Thyroid gland (tissue), 4 donors: Measurements from ENCODE around the gene HEXIM1. TPM values are rescaled to one million over a fixed set of nuclear protein-coding genes. Genes with fewer than 3 reads are reported as not detected.

ENCODE experiments used
- DNase-seq, 2 donors: peaks; one replicate each; pipeline ENCODE4 v3.0.0-alpha.2; 2019
- H3K27ac ChIP-seq, 3 donors: fragments of 200-600 bp; sonication (generic); 1 replicate in 2 of 3; 2 replicates in 1 of 3; pipeline ENCODE4 v1.5.1; 2016 to 2019; ENCODE audit warnings: mild to moderate bottlenecking in 1 of 3, moderate library complexity in 1 of 3
- H3K27me3 ChIP-seq: fragments of 200-600 bp; sonication (generic); one replicate; pipeline ENCODE4 v1.5.1; 2019
- H3K36me3 ChIP-seq, 2 donors: fragments of 200-600 bp; sonication (generic); one replicate each; pipeline ENCODE4 v1.5.1; 2016 to 2019
- H3K4me1 ChIP-seq, 2 donors: fragments of 200-600 bp; sonication (generic); one replicate each; pipeline ENCODE4 v1.5.1; 2017 to 2019
- H3K4me3 ChIP-seq, 3 donors: fragments of 200-600 bp; sonication (generic); replicated peaks in 1 of 3; 1 replicate in 2 of 3; 2 replicates in 1 of 3; pipeline ENCODE4 v1.5.1; 2016; ENCODE audit warnings: mild to moderate bottlenecking in 1 of 3
- H3K9me3 ChIP-seq: fragments of 200-600 bp; sonication (generic); one replicate; pipeline ENCODE4 v1.5.1; 2017
- POLR2A ChIP-seq, 2 donors: fragments of 450-650 bp; IDR thresholded peaks; one replicate each; pipeline ENCODE4 v1.6.1; 2017; ENCODE audit warnings: antibody characterized with exemption in 2 of 2, mild to moderate bottlenecking in 2 of 2, moderate library complexity in 1 of 2
- WGBS, 2 donors: methylation state at CpG; one replicate each; pipeline ENCODE4 v1.1.5; 2017; 5-methylcytosine and 5-hydroxymethylcytosine counted together
- intact Hi-C: fragments of 100-400 bp; cut with DNase I; formaldehyde crosslinking; loops from one replicate; pipeline ENCODE4 v1.15.1; 2023
- total RNA-seq, 4 donors: library from RNA; depleted of rRNA; stranded (reverse); fragments of >200 nt; gene quantifications; one replicate each; pipeline ENCODE4 v1.2.3, GENCODE V29; 2016
- TF ChIP-seq, protein P1 (sequence below), 6 experiments: fragments of 200-600 bp in 3 of 6; fragments of 450-650 bp in 3 of 6; sonication (generic) in 3 of 6; IDR thresholded peaks; one replicate each; pipeline ENCODE4 v1.5.1; 2016 to 2019; ENCODE audit warnings: antibody characterized with exemption in 6 of 6, mild to moderate bottlenecking in 2 of 6, inconsistent platforms in 1 of 6, moderate library complexity in 1 of 6

Gene HEXIM1
- total RNA-seq, 4 donors from 2014 or later = 15.6 to 33.5 (median 18.4) TPM

DNA sequence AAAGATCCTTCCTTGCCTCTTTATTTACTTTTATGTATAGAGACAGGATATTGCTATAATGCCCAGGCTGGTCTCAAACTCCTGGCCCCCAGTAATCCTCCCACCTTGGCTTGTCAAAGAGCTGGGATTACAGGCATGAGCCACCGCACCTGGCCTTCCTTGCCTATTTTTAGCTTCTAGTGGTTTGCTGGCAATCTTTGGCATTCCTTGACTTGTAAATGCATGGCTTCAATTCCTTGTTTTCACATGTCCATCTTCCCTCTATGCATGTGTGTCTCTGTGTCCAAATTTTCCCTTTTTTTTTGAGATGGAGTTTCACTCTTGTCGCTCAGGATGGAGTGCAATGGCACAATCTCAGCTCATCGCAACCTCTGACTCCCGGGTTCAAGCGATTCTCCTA lies 35.9 kb downstream of the HEXIM1 start:
- 88 to 95% methylated on average over 5 of the region's 5 CpGs for WGBS, 2 donors
- H3K4me1 ChIP-seq = no peaks in the 10 kb centered on the region
- intact Hi-C loops = no loop called here

DNA sequence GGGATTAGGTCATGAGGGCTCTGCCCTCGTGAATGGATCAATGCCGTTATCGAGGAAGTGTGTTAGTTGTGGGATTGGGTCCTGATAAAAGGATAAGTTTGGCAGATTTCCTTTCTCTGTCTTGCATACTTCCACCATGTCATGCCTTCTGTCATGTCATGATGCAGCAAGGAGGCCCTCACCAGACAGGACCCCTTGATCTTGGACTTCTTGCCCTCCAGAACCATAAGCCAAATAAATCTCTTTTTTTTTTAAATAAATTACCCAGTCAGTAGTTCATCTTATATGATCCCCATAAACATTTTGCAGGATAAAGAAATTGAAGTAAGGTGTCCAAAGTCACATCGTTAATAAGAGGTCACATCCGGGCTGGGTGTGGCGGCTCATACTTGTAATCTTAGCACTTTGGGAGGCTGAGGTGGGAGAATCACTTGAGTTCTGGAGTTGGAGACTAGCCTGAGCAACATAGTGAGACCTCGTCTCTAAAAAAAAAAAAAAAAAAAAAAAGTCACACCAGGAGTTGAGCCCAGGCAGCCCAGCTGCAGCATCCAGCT lies 38.6 kb downstream of the HEXIM1 start:
- 84 to 85% methylated on average over 7 of the region's 7 CpGs for WGBS, 2 donors
- intact Hi-C loops = no loop called here
- Histone ChIP-seq H3K27me3 (no peaks in the 10 kb centered on the region), H3K4me1 (peaks cover 11 to 15% of the 10 kb centered on the region in 2 donors), H3K27ac (no peak overlapping the region), H3K9me3 (no peaks in the 10 kb centered on the region), H3K4me3 (no peak overlapping the region), H3K36me3 (no peaks in the 10 kb centered on the region)
- DNase-seq = no peak
- no peak for TF ChIP-seq POLR2A (IDR thresholded peaks at IDR 0.05)
- TF ChIP-seq, protein P1, sequence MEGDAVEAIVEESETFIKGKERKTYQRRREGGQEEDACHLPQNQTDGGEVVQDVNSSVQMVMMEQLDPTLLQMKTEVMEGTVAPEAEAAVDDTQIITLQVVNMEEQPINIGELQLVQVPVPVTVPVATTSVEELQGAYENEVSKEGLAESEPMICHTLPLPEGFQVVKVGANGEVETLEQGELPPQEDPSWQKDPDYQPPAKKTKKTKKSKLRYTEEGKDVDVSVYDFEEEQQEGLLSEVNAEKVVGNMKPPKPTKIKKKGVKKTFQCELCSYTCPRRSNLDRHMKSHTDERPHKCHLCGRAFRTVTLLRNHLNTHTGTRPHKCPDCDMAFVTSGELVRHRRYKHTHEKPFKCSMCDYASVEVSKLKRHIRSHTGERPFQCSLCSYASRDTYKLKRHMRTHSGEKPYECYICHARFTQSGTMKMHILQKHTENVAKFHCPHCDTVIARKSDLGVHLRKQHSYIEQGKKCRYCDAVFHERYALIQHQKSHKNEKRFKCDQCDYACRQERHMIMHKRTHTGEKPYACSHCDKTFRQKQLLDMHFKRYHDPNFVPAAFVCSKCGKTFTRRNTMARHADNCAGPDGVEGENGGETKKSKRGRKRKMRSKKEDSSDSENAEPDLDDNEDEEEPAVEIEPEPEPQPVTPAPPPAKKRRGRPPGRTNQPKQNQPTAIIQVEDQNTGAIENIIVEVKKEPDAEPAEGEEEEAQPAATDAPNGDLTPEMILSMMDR (IDR thresholded peaks at IDR 0.05) = no peak

More for the DNA sequence above, 35.9 kb downstream of the HEXIM1 start:
- Histone ChIP-seq H3K36me3 (no peaks in the 10 kb centered on the region), H3K27me3 (no peaks in the 10 kb centered on the region), H3K9me3 (no peaks in the 10 kb centered on the region), H3K4me3 (no peak overlapping the region), H3K27ac (no peak overlapping the region)
- DNase-seq = no peak
- TF ChIP-seq POLR2A (IDR thresholded peaks at IDR 0.05) = no peak
- TF ChIP-seq, protein P1 (IDR thresholded peaks at IDR 0.05) = no peak

DNA sequence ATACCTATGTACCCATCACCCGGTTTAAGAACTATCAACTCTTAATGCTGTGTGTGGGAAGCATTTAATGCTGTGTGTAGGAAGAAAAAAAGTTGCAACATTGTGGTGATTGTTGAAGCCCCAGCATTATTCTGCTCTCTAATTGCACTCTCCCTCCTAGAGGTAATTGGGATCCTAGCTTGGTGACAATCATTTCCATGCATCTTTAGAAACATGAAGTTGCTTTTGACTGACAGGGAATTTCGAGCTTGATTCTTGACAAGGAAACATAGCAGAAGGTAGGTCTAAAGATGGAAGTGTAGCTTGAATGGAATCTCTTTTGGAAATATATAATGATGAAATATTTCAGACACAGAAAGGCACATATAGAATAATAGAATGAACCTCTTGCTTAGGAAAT lies 40.7 kb downstream of the HEXIM1 start:
- Histone ChIP-seq H3K4me1 (peaks cover 11 to 15% of the 10 kb centered on the region in 2 donors), H3K4me3 (no peak overlapping the region), H3K36me3 (no peaks in the 10 kb centered on the region), H3K27ac (no peak overlapping the region), H3K9me3 (no peaks in the 10 kb centered on the region), H3K27me3 (no peaks in the 10 kb centered on the region)
- WGBS, 2 donors = 88 to 92% methylated on average over 2 of the region's 2 CpGs
- DNase-seq = no peak
- intact Hi-C loops = no loop called here
- TF ChIP-seq, protein P1 (IDR thresholded peaks at IDR 0.05) = no peak
- no peak for TF ChIP-seq POLR2A (IDR thresholded peaks at IDR 0.05)

DNA sequence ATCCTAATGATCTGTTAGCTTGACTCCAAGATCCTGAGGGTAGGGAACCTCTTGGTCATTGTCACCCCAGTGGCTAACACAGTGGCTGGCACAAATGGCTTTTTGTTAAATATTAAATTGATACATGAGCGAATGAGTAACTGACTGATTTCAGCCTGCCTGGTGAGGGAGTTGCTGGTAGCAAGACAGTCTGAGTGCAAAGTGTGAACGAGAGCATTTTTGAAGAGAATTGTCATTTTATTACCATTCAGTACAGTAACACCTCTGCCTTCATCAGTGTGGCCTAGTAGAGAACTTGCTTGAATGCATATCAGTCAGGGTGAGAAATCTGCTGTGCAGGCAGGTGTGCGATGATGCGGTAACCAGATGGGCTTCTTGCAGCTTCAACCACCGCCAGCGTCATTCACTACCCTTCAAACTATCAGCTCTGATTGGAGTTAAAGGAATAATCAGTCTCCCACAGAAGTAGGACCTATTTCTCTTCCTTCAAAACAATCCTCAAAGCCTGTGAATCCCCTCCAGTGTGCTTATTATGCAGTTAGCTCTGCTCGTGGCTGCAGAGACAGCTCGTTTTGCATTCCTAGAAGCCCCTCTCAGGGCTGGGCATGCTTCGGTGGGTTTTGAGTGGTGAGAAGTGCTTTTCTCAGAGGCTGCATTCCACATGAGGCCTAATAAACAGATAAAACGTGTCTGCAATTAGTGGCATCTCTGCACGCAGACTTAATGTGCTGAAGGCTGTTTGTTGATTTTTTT lies 42.4 kb downstream of the HEXIM1 start:
- TF ChIP-seq, protein P1 (IDR thresholded peaks at IDR 0.05) = no peak
- TF ChIP-seq POLR2A (IDR thresholded peaks at IDR 0.05) = no peak
- H3K27me3 ChIP-seq = no peaks in the 10 kb centered on the region
- DNase-seq = peak; percentile 37 to 39
- peaks cover 11 to 15% of the 10 kb centered on the region in 2 donors for H3K4me1 ChIP-seq
- intact Hi-C loops = loop anchor here (10.0 kb wide), 1 partner anchor 266 kb away; no protein-coding TSS in a partner anchor
- 51 to 57% methylated on average over 11 of the region's 11 CpGs for WGBS, 2 donors
- no peaks in the 10 kb centered on the region for H3K9me3 ChIP-seq
- H3K4me3 ChIP-seq = no peak overlapping the region
- H3K36me3 ChIP-seq = no peaks in the 10 kb centered on the region
- no peak overlapping the region for H3K27ac ChIP-seq

DNA sequence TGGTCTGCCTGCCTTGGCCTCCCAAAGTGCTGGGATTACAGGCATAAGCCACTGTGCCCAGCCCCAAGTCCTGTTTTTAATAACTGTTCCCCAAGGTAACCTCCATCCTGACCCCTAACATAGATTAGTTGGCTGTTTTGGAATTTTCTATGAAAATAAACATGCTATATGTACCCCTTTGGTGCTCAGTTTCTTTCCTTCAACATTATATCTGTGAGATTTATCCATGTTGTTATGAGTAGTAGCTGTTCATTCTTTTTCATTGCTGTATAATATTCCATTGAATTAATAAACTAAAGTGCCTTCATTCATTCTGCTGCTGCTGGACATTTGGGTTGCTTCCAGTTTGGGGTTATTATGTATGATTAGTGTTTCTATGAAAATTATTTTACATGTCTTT lies 47.1 kb downstream of the HEXIM1 start:
- H3K27me3 ChIP-seq = no peaks in the 10 kb centered on the region
- DNase-seq = no peak
- intact Hi-C loops = loop anchor here (5.0 to 10.0 kb wide), 2 partner anchors 58 to 271 kb away; partner anchors contain the start of gene ACBD4
- H3K4me1 ChIP-seq = peaks cover 10 to 26% of the 10 kb centered on the region in 2 donors
- no peak overlapping the region for H3K4me3 ChIP-seq
- H3K27ac ChIP-seq = no peak overlapping the region
- TF ChIP-seq, protein P1 (IDR thresholded peaks at IDR 0.05) = no peak
- TF ChIP-seq POLR2A (IDR thresholded peaks at IDR 0.05) = no peak
- H3K9me3 ChIP-seq = no peaks in the 10 kb centered on the region
- no peaks in the 10 kb centered on the region for H3K36me3 ChIP-seq
